GM12864 (cell line): Measurements from ENCODE around the gene KLHL8.

Experiments
- DNase-seq: peaks from one replicate; pipeline ENCODE4 v3.0.0-alpha.2; 2011; ENCODE audit warnings: low read depth
- H3K4me3 ChIP-seq: 2 replicates; pipeline ENCODE4 v1.5.1; 2011; ENCODE audit warnings: mild to moderate bottlenecking, low read depth, low read length, control low read depth
- CTCF ChIP-seq: IDR thresholded peaks from 2 replicates; pipeline ENCODE4 v1.5.1; 2011; ENCODE audit warnings: low read depth, mild to moderate bottlenecking, moderate library complexity, low read length, control low read depth, inconsistent platforms; ENCODE audit errors: missing control alignments

Gene KLHL8

GRCh38 chr4:87118826-87119225 lies 101.6 kb downstream of the KLHL8 start:
- no peak for TF ChIP-seq CTCF
- DNase-seq, result no peak
- H3K4me3 ChIP-seq, result no peak overlapping the region

GRCh38 chr4:87118421-87118820 lies 102.0 kb downstream of the KLHL8 start:
- TF ChIP-seq CTCF, result no peak
- no peak for DNase-seq
- H3K4me3 ChIP-seq, result no peak overlapping the region

- H3K4me3 ChIP-seq, result no peak overlapping the region
- no peak for DNase-seq
- TF ChIP-seq CTCF, result no peak
These were observed 102.7 kb downstream of the KLHL8 start for GRCh38 chr4:87117732-87118075.

- H3K4me3 ChIP-seq, result no peak overlapping the region
- no peak for TF ChIP-seq CTCF
- no peak for DNase-seq
These were observed 103.2 kb downstream of the KLHL8 start for GRCh38 chr4:87117051-87117731.

GRCh38 chr4:87116231-87116630 lies 104.2 kb downstream of the KLHL8 start:
- no peak for TF ChIP-seq CTCF
- no peak overlapping the region for H3K4me3 ChIP-seq
- DNase-seq, result no peak

GRCh38 chr4:87114245-87115062 lies 106.0 kb downstream of the KLHL8 start:
- H3K4me3 ChIP-seq, result no peak overlapping the region
- TF ChIP-seq CTCF, result no peak
- DNase-seq, result no peak

- DNase-seq, result no peak
- no peak overlapping the region for H3K4me3 ChIP-seq
- TF ChIP-seq CTCF, result no peak
These were observed 108.4 kb downstream of the KLHL8 start for GRCh38 chr4:87112063-87112462.
